Panc1 (cell line): ENCODE data around the gene TMA7. TPM values are rescaled to one million over a fixed set of nuclear protein-coding genes. Genes with fewer than 3 reads are reported as not detected.

ENCODE experiments used
- ATAC-seq: fragments of 200-7000 bp; cut with Tn5 transposase; 2 replicates; pipeline ENCODE4 v1.9.1; 2020; ENCODE audit warnings: mild to moderate bottlenecking, moderate library complexity
- BruUV-seq: library from RNA; stranded (reverse); fragments of 400-500 nt; replicated peaks from 2 replicates; lab custom pipeline; 2021; lab: Mats Ljungman, UMichigan
- CTCF ChIA-PET: fragments of 300-600 bp; sonication (Branson Sonifier 250); formaldehyde crosslinking; loops from one replicate; lab custom pipeline; 2022; ENCODE audit warnings: antibody characterized with exemption; lab: Charles Lee
- POLR2A ChIA-PET: fragments of 300-600 bp; sonication (Branson Sonifier 250); formaldehyde crosslinking; loops from one replicate; lab custom pipeline; 2022; ENCODE audit warnings: antibody characterized with exemption; lab: Charles Lee
- DNase-seq: peaks from one replicate; pipeline ENCODE4 v3.0.0-alpha.2; 2010; ENCODE audit warnings: low read depth, low spot score
- H3K27ac ChIP-seq: 2 replicates; pipeline ENCODE4 v1.5.1; 2011; ENCODE audit warnings: mild to moderate bottlenecking, low read length, inconsistent platforms
- H3K27me3 ChIP-seq: fragments of 200-500 bp; sonication (Bioruptor generic); 2 replicates; pipeline ENCODE4 v1.6.0; 2014; ENCODE audit warnings: low read length, inconsistent platforms; ENCODE audit not compliant: control insufficient read depth, insufficient read depth
- H3K36me3 ChIP-seq: fragments of 200-500 bp; sonication (Bioruptor generic); 2 replicates; pipeline ENCODE4 v1.5.1; 2014; ENCODE audit warnings: inconsistent platforms, mild to moderate bottlenecking, low read length, moderate library complexity; ENCODE audit not compliant: control insufficient read depth, insufficient read depth
- H3K4me1 ChIP-seq: 2 replicates; pipeline ENCODE4 v1.5.1; 2011; ENCODE audit warnings: inconsistent platforms, mild to moderate bottlenecking, low read length, moderate library complexity; ENCODE audit not compliant: control insufficient read depth, insufficient read depth
- H3K4me3 ChIP-seq, 2 experiments: 2 replicates each; pipeline ENCODE4 v1.5.1; 2011 to 2012; ENCODE audit warnings: low read depth in 2 of 2, low read length in 2 of 2, mild to moderate bottlenecking in 2 of 2, inconsistent platforms in 1 of 2, moderate library complexity in 1 of 2
- H3K9me3 ChIP-seq: fragments of 200-500 bp; sonication (Bioruptor generic); 2 replicates; pipeline ENCODE4 v1.5.1; 2014; ENCODE audit warnings: low read depth, mild to moderate bottlenecking, inconsistent platforms, low read length, moderate library complexity; ENCODE audit not compliant: control insufficient read depth, insufficient read depth
- CTCF ChIP-seq: fragments of 450-650 bp; IDR thresholded peaks from 2 replicates; pipeline ENCODE4 v1.5.1; 2017; ENCODE audit warnings: mild to moderate bottlenecking
- POLR2AphosphoS5 ChIP-seq: IDR thresholded peaks from 2 replicates; pipeline ENCODE4 v1.6.1; 2012; ENCODE audit warnings: mild to moderate bottlenecking, low read depth, low read length, moderate library complexity
- SIN3A ChIP-seq: IDR thresholded peaks from 2 replicates; pipeline ENCODE4 v1.6.1; 2012; ENCODE audit warnings: low read depth, mild to moderate bottlenecking, low read length, moderate library complexity, borderline replicate concordance; ENCODE audit not compliant: insufficient read depth
- TCF7L2 ChIP-seq: IDR thresholded peaks from 2 replicates; pipeline ENCODE4 v1.6.1; 2011; ENCODE audit warnings: mild to moderate bottlenecking, low read depth, low read length, inconsistent platforms
- in situ Hi-C: cut with HindIII; loops from 2 replicates; pipeline ENCODE4 v1.10.0; 2016; ENCODE audit warnings: low sequenced_read_pairs, low pct_unique_long_range_greater_than_20kb
- intact Hi-C: fragments of 100-400 bp; cut with micrococcal nuclease; formaldehyde crosslinking; loops from one replicate; pipeline ENCODE4 v1.10.0; 2022; ENCODE audit not compliant: unreplicated experiment
- total RNA-seq: library from RNA; stranded (reverse); gene quantifications from one replicate; pipeline ENCODE4 v1.2.1, GENCODE V29; 2021; ENCODE audit not compliant: unreplicated experiment
- TF ChIP-seq, protein P1 (sequence below), 2 experiments: IDR thresholded peaks; 2 replicates each; pipeline ENCODE4 v1.6.1; 2011 to 2012; ENCODE audit warnings: low read depth in 2 of 2, control low read depth in 1 of 2, low read length in 1 of 2, mild to moderate bottlenecking in 1 of 2, moderate library complexity in 1 of 2; ENCODE audit not compliant: insufficient read depth in 1 of 2

TMA7 gene
- total RNA-seq, 1 experiment from 2014 or later, result 175 TPM

DNA sequence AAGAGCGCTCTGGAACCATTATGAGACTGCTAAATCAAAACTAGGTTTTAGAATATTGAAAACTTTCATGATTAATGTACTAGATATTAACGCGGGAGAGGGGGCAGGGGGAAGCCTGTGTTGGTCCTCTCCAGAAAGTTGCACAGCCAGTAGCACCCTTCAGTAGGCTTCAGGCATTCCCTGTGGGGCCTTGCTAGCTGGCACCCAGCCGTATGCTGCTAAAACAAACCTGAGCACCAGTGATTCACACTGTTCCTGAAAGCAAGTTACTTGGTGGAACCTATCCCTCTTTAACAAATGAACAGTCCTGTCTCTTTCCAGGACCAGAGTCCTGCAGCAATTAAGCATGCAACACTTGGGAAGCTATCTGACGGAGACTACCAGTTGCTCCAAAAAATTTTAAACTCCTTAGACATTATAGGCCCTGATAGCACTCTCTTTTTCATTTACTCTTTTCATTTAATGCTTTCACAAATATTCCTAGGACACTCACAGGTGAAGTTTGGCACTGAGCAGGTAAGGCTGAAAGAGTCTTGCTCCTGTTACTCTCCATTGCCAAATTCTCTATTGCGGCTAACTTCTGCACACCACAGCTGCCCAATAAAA is 5.3 kb downstream of the TMA7 start:
- Histone ChIP-seq H3K9me3 (no peaks in the 10 kb centered on the region), H3K27ac (peak overlapping the region; percentile 23; the same call in 1 of the 2 replicates), H3K36me3 (peaks cover 6% of the 10 kb centered on the region; the same call in 1 of the 2 replicates), H3K4me3 (peak overlapping the region; percentile 76 to 87), H3K27me3 (no peaks in the 10 kb centered on the region), H3K4me1 (peaks cover 14% of the 10 kb centered on the region)
- DNase-seq (no peak), ATAC-seq (no peak)
- POLR2A ChIA-PET, result no interaction called here
- CTCF ChIA-PET, result interaction anchor here (0.6 to 2.6 kb wide), 2 partner anchors 9 to 251 kb away, joined by 4 to 26 read pairs; no protein-coding TSS in a partner anchor
- in situ Hi-C loops, result no loop called here
- TF ChIP-seq, protein P1, sequence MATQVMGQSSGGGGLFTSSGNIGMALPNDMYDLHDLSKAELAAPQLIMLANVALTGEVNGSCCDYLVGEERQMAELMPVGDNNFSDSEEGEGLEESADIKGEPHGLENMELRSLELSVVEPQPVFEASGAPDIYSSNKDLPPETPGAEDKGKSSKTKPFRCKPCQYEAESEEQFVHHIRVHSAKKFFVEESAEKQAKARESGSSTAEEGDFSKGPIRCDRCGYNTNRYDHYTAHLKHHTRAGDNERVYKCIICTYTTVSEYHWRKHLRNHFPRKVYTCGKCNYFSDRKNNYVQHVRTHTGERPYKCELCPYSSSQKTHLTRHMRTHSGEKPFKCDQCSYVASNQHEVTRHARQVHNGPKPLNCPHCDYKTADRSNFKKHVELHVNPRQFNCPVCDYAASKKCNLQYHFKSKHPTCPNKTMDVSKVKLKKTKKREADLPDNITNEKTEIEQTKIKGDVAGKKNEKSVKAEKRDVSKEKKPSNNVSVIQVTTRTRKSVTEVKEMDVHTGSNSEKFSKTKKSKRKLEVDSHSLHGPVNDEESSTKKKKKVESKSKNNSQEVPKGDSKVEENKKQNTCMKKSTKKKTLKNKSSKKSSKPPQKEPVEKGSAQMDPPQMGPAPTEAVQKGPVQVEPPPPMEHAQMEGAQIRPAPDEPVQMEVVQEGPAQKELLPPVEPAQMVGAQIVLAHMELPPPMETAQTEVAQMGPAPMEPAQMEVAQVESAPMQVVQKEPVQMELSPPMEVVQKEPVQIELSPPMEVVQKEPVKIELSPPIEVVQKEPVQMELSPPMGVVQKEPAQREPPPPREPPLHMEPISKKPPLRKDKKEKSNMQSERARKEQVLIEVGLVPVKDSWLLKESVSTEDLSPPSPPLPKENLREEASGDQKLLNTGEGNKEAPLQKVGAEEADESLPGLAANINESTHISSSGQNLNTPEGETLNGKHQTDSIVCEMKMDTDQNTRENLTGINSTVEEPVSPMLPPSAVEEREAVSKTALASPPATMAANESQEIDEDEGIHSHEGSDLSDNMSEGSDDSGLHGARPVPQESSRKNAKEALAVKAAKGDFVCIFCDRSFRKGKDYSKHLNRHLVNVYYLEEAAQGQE (IDR thresholded peaks at IDR 0.05; ENCODE audit: insufficient read depth in 1 of 2, low read depth in 2 of 2, low read length in 1 of 2), result no peak
- TF ChIP-seq POLR2AphosphoS5 (no peak), CTCF (no peak), SIN3A (no peak), TCF7L2 (no peak)
- intact Hi-C loops, result no loop called here
- no TSS peak for BruUV-seq

DNA sequence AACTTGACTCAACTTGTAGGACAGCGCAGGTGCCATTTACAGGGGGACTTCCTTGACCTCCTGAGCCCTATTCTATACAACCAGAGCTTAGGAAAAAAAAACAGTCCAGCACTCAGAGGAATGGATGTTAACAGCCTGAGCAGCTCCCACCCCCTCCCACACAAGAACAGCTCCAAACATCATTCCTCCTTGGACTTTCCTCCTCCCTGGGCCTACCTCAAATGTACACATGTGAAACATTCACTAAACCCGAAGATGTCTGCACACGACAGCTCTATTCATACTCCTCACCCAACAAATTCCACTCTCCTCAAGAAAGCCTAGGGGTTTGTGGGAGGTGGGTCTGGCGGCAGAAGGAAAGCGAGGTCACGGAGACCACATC is 6.0 kb downstream of the TMA7 start:
- CTCF ChIA-PET, result interaction anchor here (0.9 to 2.6 kb wide), 2 partner anchors 10 to 113 kb away, joined by 4 to 26 read pairs; no protein-coding TSS in a partner anchor
- Histone ChIP-seq H3K27ac (peak overlapping the region; percentile 82), H3K4me1 (peaks cover 14% of the 10 kb centered on the region), H3K27me3 (no peaks in the 10 kb centered on the region), H3K9me3 (no peaks in the 10 kb centered on the region), H3K4me3 (peak overlapping the region; percentile 76 to 87), H3K36me3 (peaks cover 2% of the 10 kb centered on the region; the same call in 1 of the 2 replicates)
- ATAC-seq (peak; percentile 24), DNase-seq (no peak)
- POLR2A ChIA-PET, result interaction anchor here (0.6 to 0.7 kb wide), 3 partner anchors 28 to 102 kb away, joined by 3 to 5 read pairs (median 5); no protein-coding TSS in a partner anchor
- TSS peak; percentile 74 for BruUV-seq
- in situ Hi-C loops, result no loop called here
- TF ChIP-seq TCF7L2 (no peak), SIN3A (no peak), POLR2AphosphoS5 (no peak)
- intact Hi-C loops, result no loop called here
